Measurements from ENCODE around the gene PBX3. TPM values are rescaled to one million over a fixed set of nuclear protein-coding genes. Genes with fewer than 3 reads are reported as not detected.

Gene PBX3
- total RNA-seq, 1 experiment from 2014 or later: 1.5 TPM

DNA sequence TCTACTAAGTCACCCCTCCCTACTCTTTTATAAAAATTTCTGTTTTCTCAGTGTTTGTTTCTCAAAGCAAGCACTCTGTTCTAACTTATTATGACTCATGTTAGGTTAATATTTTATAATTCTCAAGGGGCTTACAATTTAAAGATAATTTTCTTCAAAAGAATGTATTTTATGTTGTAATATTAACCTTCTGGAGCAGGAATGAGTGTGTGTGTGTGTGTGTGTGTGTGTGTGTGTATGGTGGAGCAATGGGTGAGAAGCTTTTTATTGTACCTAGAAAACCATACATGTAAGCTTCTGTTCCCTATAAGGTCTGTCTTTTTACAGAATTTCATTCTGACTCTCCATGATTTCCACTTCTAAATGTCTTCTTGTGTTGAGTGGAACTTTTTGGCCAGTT is 63.0 kb downstream of the PBX3 start:
- no peaks in the 10 kb centered on the region for H3K36me3 ChIP-seq (ENCODE audit: insufficient read depth, low read length, poor library complexity, severe bottlenecking)
- no peak for DNase-seq (ENCODE audit: low spot score)
- ChIA-PET CTCF (no interaction called here), POLR2A (ENCODE audit: low non-redundant PET) (no interaction called here)
- no TSS peak for BruUV-seq (replicated peaks)
- H3K27me3 ChIP-seq (replicated peaks; ENCODE audit: insufficient read depth, low read depth, low read length, poor library complexity): peaks cover 43% of the 10 kb centered on the region
- no peak for TF ChIP-seq EZH2 (IDR thresholded peaks at IDR 0.05; ENCODE audit: borderline replicate concordance, low read depth, low read length, poor library complexity, severe bottlenecking)
- TF ChIP-seq, protein P1, sequence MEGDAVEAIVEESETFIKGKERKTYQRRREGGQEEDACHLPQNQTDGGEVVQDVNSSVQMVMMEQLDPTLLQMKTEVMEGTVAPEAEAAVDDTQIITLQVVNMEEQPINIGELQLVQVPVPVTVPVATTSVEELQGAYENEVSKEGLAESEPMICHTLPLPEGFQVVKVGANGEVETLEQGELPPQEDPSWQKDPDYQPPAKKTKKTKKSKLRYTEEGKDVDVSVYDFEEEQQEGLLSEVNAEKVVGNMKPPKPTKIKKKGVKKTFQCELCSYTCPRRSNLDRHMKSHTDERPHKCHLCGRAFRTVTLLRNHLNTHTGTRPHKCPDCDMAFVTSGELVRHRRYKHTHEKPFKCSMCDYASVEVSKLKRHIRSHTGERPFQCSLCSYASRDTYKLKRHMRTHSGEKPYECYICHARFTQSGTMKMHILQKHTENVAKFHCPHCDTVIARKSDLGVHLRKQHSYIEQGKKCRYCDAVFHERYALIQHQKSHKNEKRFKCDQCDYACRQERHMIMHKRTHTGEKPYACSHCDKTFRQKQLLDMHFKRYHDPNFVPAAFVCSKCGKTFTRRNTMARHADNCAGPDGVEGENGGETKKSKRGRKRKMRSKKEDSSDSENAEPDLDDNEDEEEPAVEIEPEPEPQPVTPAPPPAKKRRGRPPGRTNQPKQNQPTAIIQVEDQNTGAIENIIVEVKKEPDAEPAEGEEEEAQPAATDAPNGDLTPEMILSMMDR (conservative IDR thresholded peaks at IDR 0.05; ENCODE audit: low read depth, low read length): no peak
- no peaks in the 10 kb centered on the region for H3K9me3 ChIP-seq (ENCODE audit: low read depth, low read length, poor library complexity, severe bottlenecking)
- H3K4me3 ChIP-seq (ENCODE audit: low read depth, low read length, poor library complexity, severe bottlenecking): no peak overlapping the region
- no peaks in the 10 kb centered on the region for H3K4me1 ChIP-seq (ENCODE audit: insufficient read depth, low read length, poor library complexity, severe bottlenecking)
- intact Hi-C loops (cut with micrococcal nuclease; ENCODE audit: unreplicated experiment): no loop called here
- no peak overlapping the region for H3K27ac ChIP-seq (ENCODE audit: low read depth, low read length, poor library complexity, severe bottlenecking)

DNA sequence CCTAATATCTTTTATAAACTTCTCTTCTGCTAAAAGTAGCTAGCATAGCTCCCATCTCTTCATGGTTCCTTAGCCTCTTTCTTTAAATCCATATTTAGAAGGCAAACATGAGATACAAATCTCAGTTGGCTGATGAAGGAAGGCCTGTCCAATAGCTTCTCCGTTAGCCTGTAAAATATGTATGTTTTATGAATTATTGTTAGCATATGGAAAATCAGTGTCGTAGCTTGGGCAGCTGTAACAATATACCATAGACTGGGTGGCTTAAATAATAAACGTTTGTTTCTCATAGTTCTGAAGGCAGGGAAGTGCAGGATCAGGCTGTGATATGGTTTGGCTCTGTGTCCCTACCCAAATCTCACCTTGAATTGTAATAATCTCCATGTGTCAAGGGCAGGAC is 63.8 kb downstream of the PBX3 start:
- TF ChIP-seq, protein P1 (conservative IDR thresholded peaks at IDR 0.05; ENCODE audit: low read depth, low read length): no peak
- no peak for TF ChIP-seq EZH2 (IDR thresholded peaks at IDR 0.05; ENCODE audit: borderline replicate concordance, low read depth, low read length, poor library complexity, severe bottlenecking)
- Histone ChIP-seq H3K4me1 (ENCODE audit: insufficient read depth, low read length, poor library complexity, severe bottlenecking) (no peaks in the 10 kb centered on the region), H3K36me3 (ENCODE audit: insufficient read depth, low read length, poor library complexity, severe bottlenecking) (no peaks in the 10 kb centered on the region), H3K27ac (ENCODE audit: low read depth, low read length, poor library complexity, severe bottlenecking) (no peak overlapping the region), H3K4me3 (ENCODE audit: low read depth, low read length, poor library complexity, severe bottlenecking) (no peak overlapping the region), H3K27me3 (replicated peaks; ENCODE audit: insufficient read depth, low read depth, low read length, poor library complexity) (peaks cover 50% of the 10 kb centered on the region), H3K9me3 (ENCODE audit: low read depth, low read length, poor library complexity, severe bottlenecking) (no peaks in the 10 kb centered on the region)
- POLR2A ChIA-PET (ENCODE audit: low non-redundant PET): no interaction called here
- BruUV-seq (replicated peaks): no TSS peak
- intact Hi-C loops (cut with micrococcal nuclease; ENCODE audit: unreplicated experiment): no loop called here
- no peak for DNase-seq (ENCODE audit: low spot score)
- CTCF ChIA-PET: no interaction called here

GRCh38 chr9:125812403-125812802 is 65.2 kb downstream of the PBX3 start:
- no TSS peak for BruUV-seq (replicated peaks)
- TF ChIP-seq, protein P1 (conservative IDR thresholded peaks at IDR 0.05; ENCODE audit: low read depth, low read length): no peak
- TF ChIP-seq EZH2 (IDR thresholded peaks at IDR 0.05; ENCODE audit: borderline replicate concordance, low read depth, low read length, poor library complexity, severe bottlenecking): no peak
- no peaks in the 10 kb centered on the region for H3K9me3 ChIP-seq (ENCODE audit: low read depth, low read length, poor library complexity, severe bottlenecking)
- H3K4me3 ChIP-seq (ENCODE audit: low read depth, low read length, poor library complexity, severe bottlenecking): no peak overlapping the region
- no peak for DNase-seq (ENCODE audit: low spot score)
- H3K36me3 ChIP-seq (ENCODE audit: insufficient read depth, low read length, poor library complexity, severe bottlenecking): no peaks in the 10 kb centered on the region
- H3K27ac ChIP-seq (ENCODE audit: low read depth, low read length, poor library complexity, severe bottlenecking): no peak overlapping the region
- intact Hi-C loops (cut with micrococcal nuclease; ENCODE audit: unreplicated experiment): no loop called here
- ChIA-PET CTCF (no interaction called here), POLR2A (ENCODE audit: low non-redundant PET) (no interaction called here)
- H3K4me1 ChIP-seq (ENCODE audit: insufficient read depth, low read length, poor library complexity, severe bottlenecking): no peaks in the 10 kb centered on the region
- peaks cover 55% of the 10 kb centered on the region for H3K27me3 ChIP-seq (replicated peaks; ENCODE audit: insufficient read depth, low read depth, low read length, poor library complexity)
